Vagina (tissue), 2 donors: ENCODE data around the gene GPX7. TPM values are rescaled to one million over a fixed set of nuclear protein-coding genes. Genes with fewer than 3 reads are reported as not detected.

ENCODE experiments used
- DNase-seq, 2 donors: peaks; one replicate each; pipeline ENCODE4 v3.0.0-alpha.2; 2017; ENCODE audit errors: extremely low spot score in 2 of 2
- H3K27ac ChIP-seq: fragments of 200-600 bp; sonication (generic); one replicate; pipeline ENCODE4 v1.5.1; 2019
- H3K27me3 ChIP-seq: fragments of 200-600 bp; sonication (generic); one replicate; pipeline ENCODE4 v1.5.1; 2019
- H3K36me3 ChIP-seq, 2 donors: fragments of 200-600 bp; sonication (generic); one replicate each; pipeline ENCODE4 v1.5.1; 2017 to 2019
- H3K4me1 ChIP-seq: fragments of 200-600 bp; sonication (generic); one replicate; pipeline ENCODE4 v1.5.1; 2019
- H3K4me3 ChIP-seq, 2 donors: fragments of 200-600 bp; sonication (generic); 1 replicate in 1 of 2; 2 replicates in 1 of 2; pipeline ENCODE4 v1.5.1; 2016 to 2019
- H3K9me3 ChIP-seq: fragments of 200-600 bp; sonication (generic); one replicate; pipeline ENCODE4 v1.5.1; 2019
- POLR2A ChIP-seq, 2 donors: fragments of 450-650 bp; IDR thresholded peaks; one replicate each; pipeline ENCODE4 v1.6.1; 2017; ENCODE audit warnings: antibody characterized with exemption in 2 of 2, mild to moderate bottlenecking in 2 of 2, moderate library complexity in 2 of 2
- POLR2AphosphoS5 ChIP-seq, 2 donors: sonication (generic); formaldehyde crosslinking; IDR thresholded peaks; one replicate each; pipeline ENCODE4 v1.9.0; 2017; ENCODE audit warnings: antibody characterized with exemption in 2 of 2, mild to moderate bottlenecking in 2 of 2, low read depth in 1 of 2; ENCODE audit not compliant: insufficient read depth in 1 of 2
- intact Hi-C: fragments of 100-400 bp; cut with DNase I; formaldehyde crosslinking; loops from one replicate; pipeline ENCODE4 v1.15.1; 2023
- total RNA-seq: library from RNA; depleted of rRNA; stranded (reverse); fragments of >200 nt; gene quantifications from one replicate; pipeline ENCODE4 v1.2.3, GENCODE V29; 2016
- TF ChIP-seq, protein P1 (sequence below), 3 experiments: fragments of 450-650 bp in 2 of 3; fragments of 200-600 bp in 1 of 3; sonication (generic) in 1 of 3; IDR thresholded peaks; one replicate each; pipeline ENCODE4 v1.5.1; 2017 to 2019; ENCODE audit warnings: antibody characterized with exemption in 3 of 3, mild to moderate bottlenecking in 2 of 3, moderate library complexity in 2 of 3

GPX7 gene
- total RNA-seq, 1 donor from 2014 or later: 9.8 TPM

DNA sequence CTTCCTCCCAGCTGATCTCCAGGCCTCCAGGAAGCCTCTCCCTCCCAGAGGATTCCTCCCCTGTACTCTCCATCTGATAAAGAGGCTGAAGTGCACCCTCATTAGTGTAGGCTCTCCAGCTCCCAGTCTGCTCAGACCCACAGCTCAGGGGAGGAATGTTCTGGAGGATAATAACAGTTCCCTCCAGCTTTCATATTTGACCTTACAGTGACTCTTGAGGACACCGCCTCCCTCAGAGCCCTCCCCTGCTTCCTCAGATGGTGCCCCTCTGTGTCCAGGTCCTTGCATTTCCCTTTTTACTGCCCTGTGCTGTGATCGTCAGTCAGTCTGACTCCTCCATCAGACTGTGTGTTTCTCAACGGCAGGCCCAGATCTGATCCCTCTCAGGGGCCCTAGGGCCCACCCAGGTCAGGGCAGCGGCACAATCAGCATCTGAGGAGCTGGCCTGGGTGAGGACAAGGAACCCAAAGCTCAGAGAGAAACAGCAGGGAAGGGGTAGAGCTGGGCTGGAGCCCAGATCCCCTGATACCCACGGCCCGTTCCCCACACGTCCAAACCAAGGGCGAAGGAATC is 29.7 kb downstream of the GPX7 start:
- no peak overlapping the region for H3K27ac ChIP-seq
- H3K9me3 ChIP-seq: no peaks in the 10 kb centered on the region
- intact Hi-C loops: no loop called here
- H3K4me1 ChIP-seq: peaks cover 23% of the 10 kb centered on the region
- no peak overlapping the region for H3K4me3 ChIP-seq
- TF ChIP-seq, protein P1, sequence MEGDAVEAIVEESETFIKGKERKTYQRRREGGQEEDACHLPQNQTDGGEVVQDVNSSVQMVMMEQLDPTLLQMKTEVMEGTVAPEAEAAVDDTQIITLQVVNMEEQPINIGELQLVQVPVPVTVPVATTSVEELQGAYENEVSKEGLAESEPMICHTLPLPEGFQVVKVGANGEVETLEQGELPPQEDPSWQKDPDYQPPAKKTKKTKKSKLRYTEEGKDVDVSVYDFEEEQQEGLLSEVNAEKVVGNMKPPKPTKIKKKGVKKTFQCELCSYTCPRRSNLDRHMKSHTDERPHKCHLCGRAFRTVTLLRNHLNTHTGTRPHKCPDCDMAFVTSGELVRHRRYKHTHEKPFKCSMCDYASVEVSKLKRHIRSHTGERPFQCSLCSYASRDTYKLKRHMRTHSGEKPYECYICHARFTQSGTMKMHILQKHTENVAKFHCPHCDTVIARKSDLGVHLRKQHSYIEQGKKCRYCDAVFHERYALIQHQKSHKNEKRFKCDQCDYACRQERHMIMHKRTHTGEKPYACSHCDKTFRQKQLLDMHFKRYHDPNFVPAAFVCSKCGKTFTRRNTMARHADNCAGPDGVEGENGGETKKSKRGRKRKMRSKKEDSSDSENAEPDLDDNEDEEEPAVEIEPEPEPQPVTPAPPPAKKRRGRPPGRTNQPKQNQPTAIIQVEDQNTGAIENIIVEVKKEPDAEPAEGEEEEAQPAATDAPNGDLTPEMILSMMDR (IDR thresholded peaks at IDR 0.05): no peak
- TF ChIP-seq POLR2A (IDR thresholded peaks at IDR 0.05): no peak
- no peak for TF ChIP-seq POLR2AphosphoS5 (IDR thresholded peaks at IDR 0.05; ENCODE audit: insufficient read depth in 1 of 2, low read depth in 1 of 2)
- no peaks in the 10 kb centered on the region for H3K36me3 ChIP-seq
- DNase-seq: no peak
- peaks cover 4% of the 10 kb centered on the region for H3K27me3 ChIP-seq

DNA sequence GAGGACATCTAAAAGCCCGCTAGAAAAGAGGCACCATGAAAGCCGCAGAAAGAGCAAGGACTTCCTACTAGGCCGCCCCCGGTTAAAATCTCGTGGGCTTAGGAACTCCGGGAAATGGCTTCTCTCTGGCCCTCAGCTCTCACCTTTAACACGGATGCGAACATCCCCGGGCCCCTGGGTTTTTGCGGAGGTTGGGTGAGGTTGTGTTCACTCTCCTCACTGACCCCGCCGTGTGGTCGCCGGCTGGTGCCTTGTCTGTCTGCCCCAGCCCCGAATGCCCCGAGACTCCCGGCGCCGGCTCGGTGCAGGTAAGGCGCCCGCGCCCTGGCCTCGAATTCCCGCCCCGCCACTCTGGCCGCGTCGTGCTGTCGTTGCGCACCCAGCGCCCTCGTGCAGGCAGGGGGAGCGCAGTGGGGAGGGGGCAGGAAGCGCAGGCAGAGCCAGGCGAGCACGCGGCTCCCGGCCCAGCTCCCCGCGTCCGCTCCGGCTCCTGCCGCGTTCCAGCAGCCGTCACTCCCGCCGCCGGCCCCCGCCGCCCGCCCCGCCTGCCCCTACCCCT is 30.6 kb downstream of the GPX7 start, which contains the start of gene SHISAL2A:
Gene SHISAL2A (plus strand): TSS at position 437 of the 559 bp plus-strand sequence. CDS start 326 bp downstream, outside the sequence.
- TF ChIP-seq POLR2A (IDR thresholded peaks at IDR 0.05) (no peak), POLR2AphosphoS5 (IDR thresholded peaks at IDR 0.05; ENCODE audit: insufficient read depth in 1 of 2, low read depth in 1 of 2) (no peak)
- TF ChIP-seq, protein P1 (IDR thresholded peaks at IDR 0.05): no peak
- Histone ChIP-seq H3K9me3 (no peaks in the 10 kb centered on the region), H3K4me1 (peaks cover 23% of the 10 kb centered on the region), H3K4me3 (peak within 1 kb of the TSS; percentile 42 to 57), H3K36me3 (no peaks in the 10 kb centered on the region), H3K27me3 (peaks cover 4% of the 10 kb centered on the region), H3K27ac (peak within 1 kb of the TSS; percentile 33)
- DNase-seq: no peak
- intact Hi-C loops: no loop called here

DNA sequence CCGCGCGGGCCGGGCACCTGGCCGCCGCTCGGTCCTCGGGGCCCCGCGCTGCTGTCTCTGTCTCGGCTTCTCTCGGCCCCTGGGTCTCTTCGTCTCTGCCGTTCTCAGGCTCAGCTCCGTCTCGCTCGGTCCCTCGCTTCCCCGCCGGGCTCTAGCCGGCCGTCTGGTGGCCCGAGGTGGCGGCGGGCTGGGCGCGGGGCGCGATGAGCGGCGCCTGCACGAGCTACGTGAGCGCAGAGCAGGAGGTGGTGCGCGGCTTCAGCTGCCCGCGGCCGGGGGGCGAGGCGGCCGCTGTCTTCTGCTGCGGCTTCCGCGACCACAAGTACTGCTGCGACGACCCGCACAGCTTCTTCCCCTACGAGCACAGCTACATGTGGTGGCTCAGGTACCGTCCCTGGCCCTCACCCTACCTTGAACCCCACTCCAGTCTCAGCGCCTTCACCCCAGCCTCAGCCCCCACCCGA is 31.2 kb downstream of the GPX7 start:
- peak overlapping the region; percentile 42 to 57 for H3K4me3 ChIP-seq
- H3K4me1 ChIP-seq: peaks cover 23% of the 10 kb centered on the region
- no peaks in the 10 kb centered on the region for H3K9me3 ChIP-seq
- peaks cover 4% of the 10 kb centered on the region for H3K27me3 ChIP-seq
- intact Hi-C loops: no loop called here
- DNase-seq: no peak
- TF ChIP-seq POLR2AphosphoS5 (IDR thresholded peaks at IDR 0.05; ENCODE audit: insufficient read depth in 1 of 2, low read depth in 1 of 2) (no peak), POLR2A (IDR thresholded peaks at IDR 0.05) (no peak)
- TF ChIP-seq, protein P1 (IDR thresholded peaks at IDR 0.05): no peak
- H3K27ac ChIP-seq: peak overlapping the region; percentile 33
- H3K36me3 ChIP-seq: no peaks in the 10 kb centered on the region

DNA sequence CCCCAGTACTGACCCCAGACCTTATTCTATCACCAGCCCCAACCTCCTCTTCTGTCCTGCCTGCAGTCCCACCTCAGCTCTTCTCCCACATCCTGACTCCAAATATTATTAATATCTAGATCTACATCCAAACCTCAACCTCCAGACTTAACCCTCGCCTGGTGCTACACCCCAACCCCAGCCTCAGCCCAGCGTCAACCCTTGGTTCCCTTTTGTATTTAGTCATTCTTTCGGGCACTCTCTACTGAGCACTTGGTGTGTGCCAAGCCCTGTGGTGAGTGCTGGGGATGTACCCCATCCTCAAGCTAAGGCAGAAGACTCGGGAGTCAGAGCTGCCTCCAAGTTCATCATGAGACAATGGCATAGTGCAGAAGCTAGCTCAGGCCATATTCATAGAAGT is 31.9 kb downstream of the GPX7 start:
- intact Hi-C loops: no loop called here
- TF ChIP-seq POLR2AphosphoS5 (IDR thresholded peaks at IDR 0.05; ENCODE audit: insufficient read depth in 1 of 2, low read depth in 1 of 2) (no peak), POLR2A (IDR thresholded peaks at IDR 0.05) (no peak)
- TF ChIP-seq, protein P1 (IDR thresholded peaks at IDR 0.05): no peak
- H3K36me3 ChIP-seq: no peaks in the 10 kb centered on the region
- peaks cover 4% of the 10 kb centered on the region for H3K27me3 ChIP-seq
- peaks cover 19% of the 10 kb centered on the region for H3K4me1 ChIP-seq
- no peak for DNase-seq
- H3K27ac ChIP-seq: no peak overlapping the region
- H3K9me3 ChIP-seq: no peaks in the 10 kb centered on the region
- H3K4me3 ChIP-seq: no peak overlapping the region
